OCI-LY1 (cell line): Measurements from ENCODE around the gene LRCH3.

Source experiments
- H2AFZ ChIP-seq: fragments of 200-600 bp; sonication (generic), shearing (Covaris generic); 2 replicates; pipeline ENCODE4 v1.6.0; 2014; ENCODE audit warnings: antibody characterized with exemption, mild to moderate bottlenecking, low read length
- H3F3A ChIP-seq: fragments of 200-600 bp; sonication (generic), shearing (Covaris generic); 2 replicates; pipeline ENCODE4 v1.6.0; 2014; ENCODE audit warnings: mild to moderate bottlenecking, antibody characterized with exemption, low read length, moderate library complexity; ENCODE audit not compliant: insufficient read depth
- H3K27ac ChIP-seq: fragments of 200-600 bp; sonication (generic); 2 replicates; pipeline ENCODE4 v1.5.1; 2014; ENCODE audit warnings: low read length, mixed run types, mild to moderate bottlenecking, low read depth; ENCODE audit not compliant: poor library complexity, severe bottlenecking
- H3K27me3 ChIP-seq: fragments of 200-600 bp; sonication (generic); 2 replicates; pipeline ENCODE4 v1.6.0; 2014; ENCODE audit warnings: antibody characterized with exemption, mild to moderate bottlenecking, low read length, moderate library complexity; ENCODE audit not compliant: insufficient read depth
- H3K36me3 ChIP-seq: fragments of 200-600 bp; sonication (generic); 2 replicates; pipeline ENCODE4 v1.6.1; 2014; ENCODE audit warnings: mild to moderate bottlenecking, antibody characterized with exemption, low read length, moderate library complexity, mixed read lengths; ENCODE audit not compliant: insufficient read depth
- H3K4me1 ChIP-seq: fragments of 200-600 bp; sonication (generic); 2 replicates; pipeline ENCODE4 v1.5.1; 2014; ENCODE audit warnings: mild to moderate bottlenecking, low read length, moderate library complexity; ENCODE audit not compliant: insufficient read depth, severe bottlenecking
- H3K4me2 ChIP-seq: fragments of 200-600 bp; sonication (generic), shearing (Covaris generic); 2 replicates; pipeline ENCODE4 v1.6.1; 2014; ENCODE audit warnings: low read length
- H3K4me3 ChIP-seq: fragments of 200-600 bp; sonication (generic); 2 replicates; pipeline ENCODE4 v1.5.1; 2014; ENCODE audit warnings: low read length, low read depth, mild to moderate bottlenecking, mixed read lengths; ENCODE audit not compliant: poor library complexity, severe bottlenecking
- H3K79me2 ChIP-seq: fragments of 200-600 bp; shearing (Covaris generic); 2 replicates; pipeline ENCODE4 v1.6.1; 2016; ENCODE audit warnings: mixed run types, low read length, mixed read lengths; ENCODE audit not compliant: insufficient read depth
- H3K9ac ChIP-seq: fragments of 200-600 bp; sonication (generic), shearing (Covaris generic); 2 replicates; pipeline ENCODE4 v1.6.1; 2014; ENCODE audit warnings: mild to moderate bottlenecking, low read length, mixed read lengths
- H3K9me2 ChIP-seq: fragments of 200-600 bp; sonication (generic), shearing (Covaris generic); 2 replicates; pipeline ENCODE4 v1.6.1; 2014; ENCODE audit warnings: low read depth, mild to moderate bottlenecking, low read length, mixed read lengths
- H3K9me3 ChIP-seq: fragments of 200-600 bp; shearing (Covaris generic); 2 replicates; pipeline ENCODE4 v1.6.1; 2014; ENCODE audit warnings: low read length, mixed read lengths
- H4K20me1 ChIP-seq: fragments of 200-600 bp; sonication (generic), shearing (Covaris generic); 2 replicates; pipeline ENCODE4 v1.6.0; 2016; ENCODE audit warnings: mild to moderate bottlenecking, low read length; ENCODE audit not compliant: insufficient read depth
- CTCF ChIP-seq: fragments of 200-600 bp; sonication (generic), shearing (Covaris generic); IDR thresholded peaks from 2 replicates; pipeline ENCODE4 v1.5.1; 2017; ENCODE audit warnings: mild to moderate bottlenecking, antibody characterized with exemption, low read length, moderate library complexity, mixed read lengths
- EZH2 ChIP-seq: fragments of 200-600 bp; sonication (generic), shearing (Covaris generic); IDR thresholded peaks from 2 replicates; pipeline ENCODE4 v1.8.0; 2017; ENCODE audit warnings: borderline replicate concordance, mixed run types, mild to moderate bottlenecking, antibody characterized with exemption, low read length, moderate library complexity, mixed read lengths

LRCH3 gene

GRCh38 chr3:197835509-197835908 lies 44.5 kb downstream of the LRCH3 start:
- Histone ChIP-seq H3K36me3 (peaks cover 82% of the 10 kb centered on the region), H4K20me1 (no peaks in the 10 kb centered on the region), H3K9me2 (no peaks in the 10 kb centered on the region), H3K9me3 (no peaks in the 10 kb centered on the region), H3K4me3 (no peak overlapping the region), H3K9ac (no peak overlapping the region), H2AFZ (no peak overlapping the region), H3K4me2 (no peak overlapping the region), H3K27me3 (no peaks in the 10 kb centered on the region), H3K27ac (no peak overlapping the region), H3K4me1 (peaks cover 4% of the 10 kb centered on the region), H3F3A (no peaks in the 10 kb centered on the region), H3K79me2 (no peaks in the 10 kb centered on the region)
- no peak for TF ChIP-seq CTCF
- no peak for TF ChIP-seq EZH2

GRCh38 chr3:197836244-197836643 lies 45.2 kb downstream of the LRCH3 start:
- no peak overlapping the region for H2AFZ ChIP-seq
- no peak for TF ChIP-seq EZH2
- TF ChIP-seq CTCF = no peak
- no peak overlapping the region for H3K4me2 ChIP-seq
- H3K27me3 ChIP-seq = no peaks in the 10 kb centered on the region
- peaks cover 83% of the 10 kb centered on the region for H3K36me3 ChIP-seq
- H3K9ac ChIP-seq = no peak overlapping the region
- no peak overlapping the region for H3K4me3 ChIP-seq
- no peaks in the 10 kb centered on the region for H3K9me2 ChIP-seq
- H4K20me1 ChIP-seq = no peaks in the 10 kb centered on the region
- no peaks in the 10 kb centered on the region for H3K79me2 ChIP-seq
- H3F3A ChIP-seq = no peaks in the 10 kb centered on the region
- no peak overlapping the region for H3K27ac ChIP-seq
- no peaks in the 10 kb centered on the region for H3K9me3 ChIP-seq
- peaks cover 4% of the 10 kb centered on the region for H3K4me1 ChIP-seq

- Histone ChIP-seq H3K4me3 (no peak overlapping the region), H3K4me2 (no peak overlapping the region), H3K9ac (no peak overlapping the region), H3K27ac (no peak overlapping the region), H4K20me1 (no peaks in the 10 kb centered on the region), H3K79me2 (no peaks in the 10 kb centered on the region), H3K9me2 (no peaks in the 10 kb centered on the region), H3K36me3 (peaks cover 87% of the 10 kb centered on the region), H3K27me3 (no peaks in the 10 kb centered on the region), H3F3A (no peaks in the 10 kb centered on the region), H2AFZ (no peak overlapping the region), H3K9me3 (no peaks in the 10 kb centered on the region), H3K4me1 (peaks cover 4% of the 10 kb centered on the region)
- TF ChIP-seq EZH2 (no peak), CTCF (no peak)
Measured at GRCh38 chr3:197837282-197837681, 46.2 kb downstream of the LRCH3 start.
